Lung (tissue), 16 donors: ENCODE results near the gene PRKCSH. TPM values are rescaled to one million over a fixed set of nuclear protein-coding genes. Genes with fewer than 3 reads are reported as not detected.
A peak's percentile ranks its signal among the peaks of the same experiment; 100 is the strongest.

Experiments
- ATAC-seq: fragments of 200-7000 bp; cut with Tn5 transposase; one replicate; pipeline ENCODE4 v1.9.1; 2020; ENCODE audit warnings: moderate number of reproducible peaks; ENCODE audit not compliant: insufficient read depth, low FRiP score
- DNase-seq, 3 donors: peaks; one replicate each; pipeline ENCODE4 v3.0.0-alpha.2; 2013 to 2017
- H3K27ac ChIP-seq, 2 donors: one replicate each; pipeline ENCODE4 v1.5.1; 2013; ENCODE audit warnings: mild to moderate bottlenecking in 2 of 2, moderate library complexity in 2 of 2, control low read depth in 1 of 2, inconsistent platforms in 1 of 2, low read depth in 1 of 2, low read length in 1 of 2
- H3K27me3 ChIP-seq, 3 donors: one replicate each; pipeline ENCODE4 v1.5.1; 2013; ENCODE audit warnings: low read length in 2 of 3; ENCODE audit not compliant: control insufficient read depth in 3 of 3, insufficient read depth in 3 of 3
- H3K36me3 ChIP-seq, 4 donors: one replicate each; pipeline ENCODE4 v1.5.1; 2013; ENCODE audit warnings: low read length in 4 of 4, mild to moderate bottlenecking in 1 of 4, moderate library complexity in 1 of 4; ENCODE audit not compliant: control insufficient read depth in 4 of 4, insufficient read depth in 4 of 4
- H3K4me1 ChIP-seq, 5 donors: one replicate each; pipeline ENCODE4 v1.5.1; 2013; ENCODE audit warnings: low read length in 5 of 5, mild to moderate bottlenecking in 2 of 5, moderate library complexity in 1 of 5; ENCODE audit not compliant: control insufficient read depth in 5 of 5, insufficient read depth in 5 of 5
- H3K4me3 ChIP-seq: one replicate; pipeline ENCODE4 v1.5.1; 2013; ENCODE audit warnings: mild to moderate bottlenecking, control low read depth, moderate library complexity
- H3K9ac ChIP-seq, 2 donors: one replicate each; pipeline ENCODE4 v1.5.1; 2013; ENCODE audit warnings: low read length in 2 of 2, control low read depth in 1 of 2; ENCODE audit not compliant: insufficient read depth in 1 of 2
- H3K9me3 ChIP-seq, 4 donors: one replicate each; pipeline ENCODE4 v1.5.1; 2013; ENCODE audit warnings: low read length in 3 of 4, mild to moderate bottlenecking in 1 of 4, moderate library complexity in 1 of 4; ENCODE audit not compliant: control insufficient read depth in 4 of 4, insufficient read depth in 3 of 4
- CTCF ChIP-seq: IDR thresholded peaks from 2 replicates; pipeline ENCODE4 v1.5.1; 2012; ENCODE audit warnings: mild to moderate bottlenecking; ENCODE audit errors: control extremely low read depth, extremely low read depth
- WGBS, 2 donors: extraction: QIAGEN DNeasy Blood & Tissue Kit; methylation state at CpG; one replicate each; pipeline ENCODE4 v1.1.7; 2013; 5-methylcytosine and 5-hydroxymethylcytosine counted together
- long read RNA-seq, 5 donors: transcript quantifications; one replicate each; lab custom pipeline, GENCODE V29; 2026
- polyA plus RNA-seq, 2 donors: library from polyadenylated mRNA; stranded (reverse); fragments of 200-250 nt; gene quantifications; one replicate each; pipeline ENCODE4 v1.2.1, GENCODE V29; 2013
- total RNA-seq, 2 donors: library from RNA; depleted of rRNA in 1 of 2; stranded (reverse); fragments of >200 nt in 1 of 2; gene quantifications; one replicate each; pipeline ENCODE4 v1.2.1, GENCODE V29; 2014 to 2021
- donor health status: control.
- donor health status: control.
- donor health status: Bipolar disorder and iron deficiency.
- donor health status: healthy.
- donor health status: DM: yes; HTN: yes; CAD: no.

Gene PRKCSH
- total RNA-seq (100 to 1,000 TPM; 115 to 315 TPM), polyA plus RNA-seq (100 to 1,000 TPM; 142 to 174 TPM)
- long read RNA-seq, donor 1, transcript PRKCSH-214 (3 exons, 569 nt): major isoform, 11 of 66 reads
- long read RNA-seq, donor 1, partial matches to known transcripts: 21 of 66 reads
- long read RNA-seq, donor 1, other reads (novel, unspliced or antisense): 30 of 66 reads
- long read RNA-seq, donor 2, partial matches to known transcripts: 10 of 12 reads
- long read RNA-seq, donor 2, other reads (novel, unspliced or antisense): 0 of 12 reads
- long read RNA-seq, donor 3, transcript PRKCSH-214 (3 exons, 569 nt): major isoform, 6 of 33 reads
- long read RNA-seq, donor 3, partial matches to known transcripts: 16 of 33 reads
- long read RNA-seq, donor 3, other reads (novel, unspliced or antisense): 6 of 33 reads
- long read RNA-seq, donor 4, transcript PRKCSH-214 (3 exons, 569 nt): major isoform, 6 of 23 reads
- long read RNA-seq, donor 4, partial matches to known transcripts: 12 of 23 reads
- long read RNA-seq, donor 4, other reads (novel, unspliced or antisense): 5 of 23 reads
- long read RNA-seq, donor 5, transcript PRKCSH-214 (3 exons, 569 nt): major isoform, 14 of 63 reads
- long read RNA-seq, donor 5, partial matches to known transcripts: 44 of 63 reads
- long read RNA-seq, donor 5, other reads (novel, unspliced or antisense): 0 of 63 reads

- ATAC-seq (peak; percentile 97), DNase-seq (peak; percentile 100)
- H3K27ac ChIP-seq: peak within 1 kb of the TSS; percentile 78 to 83
- H3K36me3 ChIP-seq: peaks cover 0 to 22% (median 18%) of the 10 kb centered on the region in 4 donors
- H3K4me3 ChIP-seq: peak within 1 kb of the TSS; percentile 76
- no peaks in the 10 kb centered on the region for H3K27me3 ChIP-seq
- H3K9ac ChIP-seq: peak within 1 kb of the TSS; percentile 71 to 91
- 0% methylated on average over 53 of the region's 53 CpGs for WGBS, 2 donors
- H3K9me3 ChIP-seq: no peaks in the 10 kb centered on the region
- TF ChIP-seq CTCF: peak; percentile 81
- peaks cover 0 to 14% (median 7%) of the 10 kb centered on the region in 5 donors for H3K4me1 ChIP-seq
These were observed at the start of gene PRKCSH, which contains the start of gene ODAD3 for GRCh38 chr19:11435057-11435832. PRKCSH (plus strand) TSS chr19:11435635; CDS start chr19:11436118, 483 bp downstream. ODAD3 (minus strand) TSS chr19:11435121; CDS start chr19:11435016, 105 bp downstream.

- H3K9me3 ChIP-seq: peaks cover 0 to 5% (median 0%) of the 10 kb centered on the region in 4 donors
- peaks cover 0 to 7% (median 3%) of the 10 kb centered on the region in 3 donors for H3K27me3 ChIP-seq
- no peak overlapping the region for H3K4me3 ChIP-seq
- no peak overlapping the region for H3K27ac ChIP-seq
- 55 to 58% methylated on average over 19 of the region's 19 CpGs for WGBS, 2 donors
- DNase-seq (peak in 2 of 3 donors; percentile 27 to 44), ATAC-seq (no peak)
- no peak overlapping the region for H3K9ac ChIP-seq
- no peak for TF ChIP-seq CTCF
- no peaks in the 10 kb centered on the region for H3K36me3 ChIP-seq
- peaks cover 0 to 13% (median 6%) of the 10 kb centered on the region in 5 donors for H3K4me1 ChIP-seq
These were observed 48.0 kb upstream of the PRKCSH start for GRCh38 chr19:11387162-11388034.

- DNase-seq (no peak), ATAC-seq (no peak)
- Histone ChIP-seq H3K27ac (no peak overlapping the region), H3K9me3 (peaks cover 0 to 3% (median 0%) of the 10 kb centered on the region in 4 donors), H3K4me1 (peaks cover 0 to 2% (median 0%) of the 10 kb centered on the region in 5 donors), H3K36me3 (peaks cover 0 to 6% (median 0%) of the 10 kb centered on the region in 4 donors), H3K27me3 (no peaks in the 10 kb centered on the region), H3K4me3 (no peak overlapping the region), H3K9ac (no peak overlapping the region)
- WGBS, 2 donors: 96 to 100% methylated on average over 2 of the region's 2 CpGs
- TF ChIP-seq CTCF: no peak
These were observed 45.1 kb upstream of the PRKCSH start for GRCh38 chr19:11390359-11390758.
